RWPE2 (cell line): Measurements from ENCODE around the gene ENO2.

Experiments used
- ATAC-seq: fragments of 200-7000 bp; cut with Tn5 transposase; 3 replicates; pipeline ENCODE4 v1.9.1; 2021; ENCODE audit warnings: low read depth
- DNase-seq: peaks from one replicate; pipeline ENCODE4 v3.0.0-alpha.2; 2020; ENCODE audit warnings: low spot score
- H3K27ac ChIP-seq: fragments of 450-650 bp; 2 replicates; pipeline ENCODE4 v1.5.1; 2017; ENCODE audit warnings: mild to moderate bottlenecking; ENCODE audit not compliant: poor library complexity, severe bottlenecking
- H3K27me3 ChIP-seq: fragments of 250-450 bp; sonication (Bioruptor Pico); 2 replicates; pipeline ENCODE4 v1.5.1; 2021; ENCODE audit warnings: mild to moderate bottlenecking, moderate library complexity; ENCODE audit not compliant: insufficient read depth, poor library complexity, severe bottlenecking
- H3K36me3 ChIP-seq: fragments of 250-450 bp; sonication (Bioruptor Pico); 2 replicates; pipeline ENCODE4 v1.5.1; 2020; ENCODE audit warnings: low read depth, mild to moderate bottlenecking, moderate library complexity
- H3K4me1 ChIP-seq: fragments of 250-450 bp; sonication (Bioruptor Pico); 2 replicates; pipeline ENCODE4 v1.5.1; 2021; ENCODE audit warnings: mild to moderate bottlenecking, moderate library complexity; ENCODE audit not compliant: insufficient read depth, poor library complexity, severe bottlenecking
- H3K4me3 ChIP-seq: fragments of 250-450 bp; sonication (Bioruptor Pico); 2 replicates; pipeline ENCODE4 v1.5.1; 2021; ENCODE audit warnings: mild to moderate bottlenecking, moderate library complexity; ENCODE audit not compliant: severe bottlenecking
- H3K9me3 ChIP-seq: fragments of 250-450 bp; sonication (Bioruptor Pico); 2 replicates; pipeline ENCODE4 v1.5.1; 2021; ENCODE audit warnings: mild to moderate bottlenecking, moderate library complexity; ENCODE audit not compliant: severe bottlenecking
- CTCF ChIP-seq: fragments of 450-650 bp; IDR thresholded peaks from one replicate; pipeline ENCODE4 v1.5.1; 2017; ENCODE audit warnings: mild to moderate bottlenecking, moderate library complexity; ENCODE audit not compliant: poor library complexity, severe bottlenecking

Gene ENO2

DNA sequence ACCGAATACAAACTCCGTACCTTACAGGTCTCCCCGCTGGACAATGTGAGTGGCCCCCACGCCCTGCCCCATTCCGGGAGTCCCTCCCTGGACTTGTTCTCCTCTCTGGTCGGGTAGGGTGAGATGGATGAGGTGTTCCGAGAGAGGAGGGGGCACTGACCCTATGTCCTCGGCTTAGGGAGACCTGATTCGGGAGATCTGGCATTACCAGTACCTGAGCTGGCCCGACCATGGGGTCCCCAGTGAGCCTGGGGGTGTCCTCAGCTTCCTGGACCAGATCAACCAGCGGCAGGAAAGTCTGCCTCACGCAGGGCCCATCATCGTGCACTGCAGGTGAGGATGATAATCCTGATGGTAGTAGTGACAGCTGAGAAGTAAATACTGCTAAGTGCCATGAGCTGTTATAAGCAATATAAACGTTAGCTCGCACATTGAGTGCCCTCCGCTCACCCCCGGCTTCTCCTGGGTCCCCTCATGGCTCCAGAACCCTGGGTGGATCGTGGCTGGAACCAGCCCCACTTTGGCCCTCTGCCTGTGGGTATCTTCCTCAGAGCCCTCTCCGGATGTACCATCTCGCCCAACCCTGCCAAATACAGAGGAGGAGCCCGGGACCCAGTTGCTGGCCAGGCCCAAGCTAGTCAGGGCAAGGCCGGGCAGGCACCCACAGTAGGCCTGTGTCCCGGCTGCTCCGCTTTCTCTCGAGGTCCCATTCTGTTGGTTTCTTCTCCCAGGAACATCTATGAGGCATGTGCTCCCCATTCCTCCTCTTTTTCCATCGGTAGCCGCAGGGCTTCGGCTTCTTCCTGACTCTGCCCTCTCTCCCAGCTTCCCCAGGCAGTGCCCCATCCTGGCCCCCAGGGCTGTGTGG is 43.6 kb downstream of the ENO2 start:
- ATAC-seq (no peak), DNase-seq (no peak)
- no peaks in the 10 kb centered on the region for H3K27me3 ChIP-seq
- no peak for TF ChIP-seq CTCF
- H3K27ac ChIP-seq, result no peak overlapping the region
- H3K36me3 ChIP-seq, result no peaks in the 10 kb centered on the region
- H3K4me1 ChIP-seq, result peaks cover 17% of the 10 kb centered on the region
- H3K9me3 ChIP-seq, result no peaks in the 10 kb centered on the region
- no peak overlapping the region for H3K4me3 ChIP-seq

DNA sequence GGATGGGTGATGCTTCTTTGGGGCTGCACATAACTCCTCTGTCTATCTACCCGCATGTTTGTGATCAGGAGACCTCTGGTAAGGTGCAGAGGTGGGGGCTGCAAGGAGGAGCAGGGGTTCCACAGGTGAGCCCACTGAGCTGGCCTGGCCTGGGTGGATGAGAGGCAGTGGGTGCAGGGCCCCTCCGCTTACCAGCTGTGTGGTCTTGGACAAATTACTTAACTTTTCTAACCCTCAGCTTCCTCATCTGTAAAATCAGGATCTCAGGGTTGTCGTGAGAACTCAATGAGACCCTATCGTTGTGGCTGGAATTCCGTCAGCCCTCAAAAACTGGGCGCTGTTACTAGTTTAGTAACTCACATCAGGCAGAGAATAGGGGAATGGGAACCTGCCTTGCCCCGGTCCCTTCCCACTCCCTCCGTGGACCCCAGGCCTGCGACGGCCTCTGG is 44.3 kb downstream of the ENO2 start:
- no peak for TF ChIP-seq CTCF
- H3K4me1 ChIP-seq, result peaks cover 17% of the 10 kb centered on the region
- H3K27me3 ChIP-seq, result no peaks in the 10 kb centered on the region
- H3K4me3 ChIP-seq, result no peak overlapping the region
- no peak for ATAC-seq
- no peak for DNase-seq
- no peak overlapping the region for H3K27ac ChIP-seq
- no peaks in the 10 kb centered on the region for H3K9me3 ChIP-seq
- no peaks in the 10 kb centered on the region for H3K36me3 ChIP-seq

DNA sequence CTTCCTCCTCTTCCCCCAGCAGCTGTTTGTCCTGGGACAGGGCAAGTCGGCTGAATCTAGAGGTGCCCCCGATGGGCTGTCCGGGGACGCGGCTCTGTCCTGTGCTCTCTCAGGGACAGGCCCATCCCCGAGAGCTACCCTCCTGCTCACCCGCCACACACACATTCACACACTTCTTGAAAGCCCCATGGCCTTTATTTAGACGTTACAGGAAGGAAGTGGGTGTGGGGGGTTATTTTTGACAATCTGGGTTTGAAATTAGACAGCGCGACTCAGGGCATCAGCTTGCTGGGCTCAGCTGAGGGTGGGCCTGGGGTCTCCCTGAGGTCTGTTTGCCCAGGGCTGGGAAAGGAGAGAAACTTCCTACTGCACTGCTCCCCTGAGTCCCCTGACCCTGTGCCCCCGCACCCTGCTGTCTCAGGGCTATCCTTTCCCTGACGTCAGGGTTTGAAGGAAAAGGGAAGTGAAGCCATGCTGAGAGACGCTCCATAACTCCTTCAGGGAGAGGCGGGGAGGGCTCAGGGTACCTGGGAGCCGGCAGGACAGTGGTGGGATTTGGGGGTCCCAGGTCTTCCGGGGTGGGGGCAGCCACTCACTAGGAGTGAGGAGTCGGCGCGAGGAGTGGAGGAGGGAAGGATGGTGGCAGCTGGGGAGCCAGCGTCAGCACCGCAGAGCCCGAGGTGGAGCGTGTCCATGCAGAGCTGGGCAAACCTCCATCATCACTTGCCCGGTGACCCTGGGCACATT is 44.9 kb downstream of the ENO2 start:
- Histone ChIP-seq H3K27me3 (no peaks in the 10 kb centered on the region), H3K4me3 (no peak overlapping the region), H3K4me1 (peaks cover 17% of the 10 kb centered on the region), H3K36me3 (peaks cover 5% of the 10 kb centered on the region), H3K9me3 (no peaks in the 10 kb centered on the region), H3K27ac (no peak overlapping the region)
- TF ChIP-seq CTCF, result no peak
- ATAC-seq (no peak), DNase-seq (peak; percentile 59)

DNA sequence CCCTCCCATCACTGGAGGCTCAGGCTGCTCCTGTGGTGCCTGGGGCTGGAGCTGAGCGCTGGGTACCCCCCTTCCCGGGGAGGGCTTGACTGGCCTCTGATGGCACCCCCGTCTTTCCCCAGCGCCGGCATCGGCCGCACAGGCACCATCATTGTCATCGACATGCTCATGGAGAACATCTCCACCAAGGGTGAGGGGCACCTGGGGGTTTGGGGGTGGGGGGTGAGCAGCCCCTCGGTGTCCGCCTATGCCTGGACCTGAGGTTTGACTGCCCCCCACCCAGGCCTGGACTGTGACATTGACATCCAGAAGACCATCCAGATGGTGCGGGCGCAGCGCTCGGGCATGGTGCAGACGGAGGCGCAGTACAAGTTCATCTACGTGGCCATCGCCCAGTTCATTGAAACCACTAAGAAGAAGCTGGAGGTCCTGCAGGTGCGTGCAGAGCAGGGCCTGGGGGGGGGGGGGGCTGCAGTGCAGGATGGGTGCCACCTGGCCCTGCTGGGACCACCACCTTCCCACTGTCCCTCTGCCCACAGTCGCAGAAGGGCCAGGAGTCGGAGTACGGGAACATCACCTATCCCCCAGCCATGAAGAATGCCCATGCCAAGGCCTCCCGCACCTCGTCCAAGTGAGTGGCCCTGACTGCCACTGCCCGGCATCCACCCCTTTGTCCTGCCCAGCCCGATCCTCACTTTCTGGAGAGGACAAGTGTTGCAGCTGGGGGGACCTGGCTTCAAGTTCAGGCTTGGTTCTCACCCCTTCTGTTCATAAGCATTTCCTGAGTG is 45.6 kb downstream of the ENO2 start:
- H3K27ac ChIP-seq, result peak overlapping the region; percentile 87
- peaks cover 13% of the 10 kb centered on the region for H3K36me3 ChIP-seq
- no peak overlapping the region for H3K4me3 ChIP-seq
- H3K9me3 ChIP-seq, result no peaks in the 10 kb centered on the region
- ATAC-seq (no peak), DNase-seq (peak; percentile 57)
- TF ChIP-seq CTCF, result no peak
- H3K4me1 ChIP-seq, result peaks cover 23% of the 10 kb centered on the region
- no peaks in the 10 kb centered on the region for H3K27me3 ChIP-seq
